ENCODE measurements around the gene SYTL3. TPM values are rescaled to one million over a fixed set of nuclear protein-coding genes. Genes with fewer than 3 reads are reported as not detected.

The SYTL3 gene
- total and polyA plus RNA-seq, 9 of the 15 experiments (the other 6 are each of a cell fraction or from before 2014, with no cell fraction given): 0.04 to 0.46 (median 0.17) TPM; not detected in 1

DNA sequence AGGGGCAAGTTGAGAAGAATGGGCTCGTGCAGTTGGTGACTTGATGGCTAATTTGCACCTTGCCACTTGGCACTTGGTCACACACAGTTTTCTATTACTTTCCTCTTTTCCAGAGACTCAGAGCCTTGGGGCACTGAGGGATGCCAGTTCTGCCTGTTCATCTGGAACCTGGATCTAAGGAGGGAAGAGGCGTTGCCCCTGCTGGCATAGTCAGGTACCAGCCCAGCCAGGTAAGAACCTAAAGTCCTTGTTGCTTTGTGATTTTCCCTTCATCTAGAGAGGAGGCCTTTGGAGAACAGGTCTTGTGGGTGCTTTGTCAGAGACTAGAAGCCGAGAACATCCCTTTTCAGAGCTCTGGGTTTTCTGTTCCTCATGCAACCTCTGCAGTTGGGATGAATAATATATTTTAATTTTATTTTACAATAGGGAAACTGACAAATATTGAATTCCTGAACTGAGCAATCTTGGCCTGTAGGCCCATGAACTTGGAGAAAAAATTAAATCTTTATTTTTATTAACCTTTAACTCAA is 11.4 kb downstream of the SYTL3 start (continued):
- TF ChIP-seq GTF2F1 (IDR thresholded peaks at IDR 0.05; ENCODE audit: low read depth, low read length): no peak

DNA sequence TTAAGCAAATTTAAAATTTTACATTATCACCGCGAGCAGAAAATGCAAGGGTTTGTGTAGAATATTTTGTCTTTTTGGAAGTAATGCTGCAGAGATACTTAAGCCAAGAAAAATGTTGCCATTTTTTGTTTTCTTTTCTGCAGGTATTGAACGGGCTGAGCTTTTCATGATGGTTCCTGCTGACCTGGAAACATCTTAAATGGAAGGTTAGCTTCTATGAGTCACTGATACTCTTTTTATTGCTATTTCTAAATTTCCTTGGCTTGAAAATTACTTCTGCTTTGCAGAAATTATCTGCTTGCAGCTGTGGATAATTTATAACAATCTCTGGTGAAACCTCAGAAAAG is 12.7 kb downstream of the SYTL3 start:
- POLR2A ChIA-PET: interaction anchor here (0.6 to 1.5 kb wide), 6 partner anchors 11 to 384 kb away, joined by 3 to 5 read pairs (median 4); partner anchors contain the start of genes DYNLT1 and RSPH3
- BruUV-seq (replicated peaks): no TSS peak
- DNase-seq (ENCODE audit: extremely low read depth in 1 of 4, low spot score in 3 of 4) (no peak), ATAC-seq (no peak), FAIRE-seq (no peak)
- no peaks in the 10 kb centered on the region for H3K9me1 ChIP-seq (ENCODE audit: control insufficient read depth, insufficient read depth, low read length)
- no peaks in the 10 kb centered on the region for H3K36me3 ChIP-seq (ENCODE audit: control insufficient read depth, insufficient read depth, low read length)
- in situ Hi-C loops (cut with MboI) (no loop called here), intact Hi-C loops (cut with micrococcal nuclease) (no loop called here)
- no peaks in the 10 kb centered on the region for H3K79me2 ChIP-seq (ENCODE audit: control insufficient read depth, insufficient read depth, low read length)
- H3K4me1 ChIP-seq (replicated peaks in 1 of 2; ENCODE audit: control insufficient read depth in 2 of 2, insufficient read depth in 2 of 2, low read length in 2 of 2): peaks cover 0 to 3% of the 10 kb centered on the region in 2 experiments; a peak in 1 of 5 replicates
- no peak overlapping the region for H3K9ac ChIP-seq (ENCODE audit: insufficient read depth in 1 of 2, low read depth in 2 of 2, low read length in 2 of 2)
- WGBS (ENCODE audit: insufficient coverage, low coverage, missing lambda C conversion rate): 4% methylated on average over 3 of the region's 3 CpGs
- no peaks in the 10 kb centered on the region for H3K9me3 ChIP-seq (replicated peaks; ENCODE audit: control insufficient read depth, insufficient read depth, low read depth, low read length)
- peaks cover 60 to 71% of the 10 kb centered on the region in 2 experiments for H3K27me3 ChIP-seq (ENCODE audit: control insufficient read depth in 2 of 2, insufficient read depth in 2 of 2, low read length in 2 of 2)
- no peak overlapping the region for H3K4me2 ChIP-seq (ENCODE audit: insufficient read depth, low read length)
- H3K27ac ChIP-seq (ENCODE audit: extremely low read depth, low read depth, low read length): no peak overlapping the region
- no peak overlapping the region for H2AFZ ChIP-seq (ENCODE audit: low read depth, low read length)
- H4K20me1 ChIP-seq (replicated peaks; ENCODE audit: control insufficient read depth, insufficient read depth, low read length): peaks cover 4% of the 10 kb centered on the region
- TF ChIP-seq CBX2 (IDR thresholded peaks at IDR 0.05; ENCODE audit: insufficient read depth, low read length, poor library complexity, severe bottlenecking): peak; percentile 96
- TF ChIP-seq, protein P1, sequence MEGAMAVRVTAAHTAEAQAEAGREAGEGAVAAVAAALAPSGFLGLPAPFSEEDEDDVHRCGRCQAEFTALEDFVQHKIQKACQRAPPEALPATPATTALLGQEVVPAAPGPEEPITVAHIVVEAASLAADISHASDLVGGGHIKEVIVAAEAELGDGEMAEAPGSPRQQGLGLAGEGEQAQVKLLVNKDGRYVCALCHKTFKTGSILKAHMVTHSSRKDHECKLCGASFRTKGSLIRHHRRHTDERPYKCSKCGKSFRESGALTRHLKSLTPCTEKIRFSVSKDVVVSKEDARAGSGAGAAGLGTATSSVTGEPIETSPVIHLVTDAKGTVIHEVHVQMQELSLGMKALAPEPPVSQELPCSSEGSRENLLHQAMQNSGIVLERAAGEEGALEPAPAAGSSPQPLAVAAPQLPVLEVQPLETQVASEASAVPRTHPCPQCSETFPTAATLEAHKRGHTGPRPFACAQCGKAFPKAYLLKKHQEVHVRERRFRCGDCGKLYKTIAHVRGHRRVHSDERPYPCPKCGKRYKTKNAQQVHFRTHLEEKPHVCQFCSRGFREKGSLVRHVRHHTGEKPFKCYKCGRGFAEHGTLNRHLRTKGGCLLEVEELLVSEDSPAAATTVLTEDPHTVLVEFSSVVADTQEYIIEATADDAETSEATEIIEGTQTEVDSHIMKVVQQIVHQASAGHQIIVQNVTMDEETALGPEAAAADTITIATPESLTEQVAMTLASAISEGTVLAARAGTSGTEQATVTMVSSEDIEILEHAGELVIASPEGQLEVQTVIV (CRISPR knock-in tag; IDR thresholded peaks at IDR 0.05; ENCODE audit: borderline replicate concordance): no peak
- TF ChIP-seq CBX8 (IDR thresholded peaks at IDR 0.05; ENCODE audit: borderline replicate concordance, extremely low read depth, low read depth, low read length, poor library complexity, severe bottlenecking): peak; percentile 88
- TF ChIP-seq, protein P2, sequence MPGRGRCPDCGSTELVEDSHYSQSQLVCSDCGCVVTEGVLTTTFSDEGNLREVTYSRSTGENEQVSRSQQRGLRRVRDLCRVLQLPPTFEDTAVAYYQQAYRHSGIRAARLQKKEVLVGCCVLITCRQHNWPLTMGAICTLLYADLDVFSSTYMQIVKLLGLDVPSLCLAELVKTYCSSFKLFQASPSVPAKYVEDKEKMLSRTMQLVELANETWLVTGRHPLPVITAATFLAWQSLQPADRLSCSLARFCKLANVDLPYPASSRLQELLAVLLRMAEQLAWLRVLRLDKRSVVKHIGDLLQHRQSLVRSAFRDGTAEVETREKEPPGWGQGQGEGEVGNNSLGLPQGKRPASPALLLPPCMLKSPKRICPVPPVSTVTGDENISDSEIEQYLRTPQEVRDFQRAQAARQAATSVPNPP (IDR thresholded peaks at IDR 0.05; ENCODE audit: borderline replicate concordance, insufficient read depth, insufficient read length): no peak
- H3K4me3 ChIP-seq: no peak overlapping the region
- CTCF ChIA-PET (ENCODE audit: low intra/inter-chr PET ratio): interaction anchor here (0.7 to 0.9 kb wide), 2 partner anchors 310 to 442 kb away, joined by 3 read pairs; no protein-coding TSS in a partner anchor

All from K562 (cell line).